Measurements from ENCODE around the gene SIVA1. TPM values are rescaled to one million over a fixed set of nuclear protein-coding genes. Genes with fewer than 3 reads are reported as not detected.
A peak's percentile ranks its signal among the peaks of the same experiment; 100 is the strongest.

SIVA1 gene
- total RNA-seq, 2 donors from 2014 or later, result 218 to 320 TPM

DNA sequence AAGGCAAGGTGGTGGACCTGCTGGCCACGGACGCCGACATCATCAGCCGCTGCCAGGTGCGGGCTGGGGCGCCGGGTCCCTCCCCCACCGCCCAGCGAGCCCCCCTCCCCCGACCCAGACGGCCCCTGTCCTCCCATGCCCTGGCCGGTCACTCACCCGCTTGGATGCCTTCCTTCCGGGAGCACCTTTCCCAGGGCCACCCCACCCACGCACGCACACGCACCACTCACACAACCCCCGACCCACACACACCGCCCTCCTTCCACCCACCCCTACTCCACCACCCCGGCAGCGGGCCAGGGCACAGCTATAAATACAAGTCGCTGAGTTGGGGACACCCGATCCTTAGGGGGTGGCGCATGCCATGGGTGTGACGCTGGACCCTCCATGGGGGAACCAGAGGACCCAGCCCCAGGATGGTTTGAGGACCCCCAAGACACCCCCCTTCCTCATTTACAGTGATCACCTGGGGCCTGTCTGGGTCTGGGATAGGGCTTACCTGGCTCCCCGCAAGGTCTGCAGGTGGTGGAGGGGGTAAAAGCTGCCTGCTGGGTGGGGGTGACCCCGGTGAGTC is 28.5 kb upstream of the SIVA1 start:
- TF ChIP-seq, protein P1, sequence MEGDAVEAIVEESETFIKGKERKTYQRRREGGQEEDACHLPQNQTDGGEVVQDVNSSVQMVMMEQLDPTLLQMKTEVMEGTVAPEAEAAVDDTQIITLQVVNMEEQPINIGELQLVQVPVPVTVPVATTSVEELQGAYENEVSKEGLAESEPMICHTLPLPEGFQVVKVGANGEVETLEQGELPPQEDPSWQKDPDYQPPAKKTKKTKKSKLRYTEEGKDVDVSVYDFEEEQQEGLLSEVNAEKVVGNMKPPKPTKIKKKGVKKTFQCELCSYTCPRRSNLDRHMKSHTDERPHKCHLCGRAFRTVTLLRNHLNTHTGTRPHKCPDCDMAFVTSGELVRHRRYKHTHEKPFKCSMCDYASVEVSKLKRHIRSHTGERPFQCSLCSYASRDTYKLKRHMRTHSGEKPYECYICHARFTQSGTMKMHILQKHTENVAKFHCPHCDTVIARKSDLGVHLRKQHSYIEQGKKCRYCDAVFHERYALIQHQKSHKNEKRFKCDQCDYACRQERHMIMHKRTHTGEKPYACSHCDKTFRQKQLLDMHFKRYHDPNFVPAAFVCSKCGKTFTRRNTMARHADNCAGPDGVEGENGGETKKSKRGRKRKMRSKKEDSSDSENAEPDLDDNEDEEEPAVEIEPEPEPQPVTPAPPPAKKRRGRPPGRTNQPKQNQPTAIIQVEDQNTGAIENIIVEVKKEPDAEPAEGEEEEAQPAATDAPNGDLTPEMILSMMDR (IDR thresholded peaks at IDR 0.05), result no peak
- Histone ChIP-seq H3K27ac (peak overlapping the region; percentile 84 to 87), H3K4me1 (ENCODE audit: control insufficient read depth in 1 of 2, low read depth in 2 of 2) (peaks cover 41 to 54% of the 10 kb centered on the region in 2 donors), H3K4me3 (peak overlapping the region; percentile 90), H3K36me3 (peaks cover 2% of the 10 kb centered on the region), H3K27me3 (replicated peaks; ENCODE audit: insufficient read depth) (no peaks in the 10 kb centered on the region), H3K9me3 (no peaks in the 10 kb centered on the region)
- ATAC-seq (ENCODE audit: insufficient number of reproducible peaks, low FRiP score, low read depth) (peak; percentile 10), DNase-seq (ENCODE audit: low spot score) (peak; percentile 41)

DNA sequence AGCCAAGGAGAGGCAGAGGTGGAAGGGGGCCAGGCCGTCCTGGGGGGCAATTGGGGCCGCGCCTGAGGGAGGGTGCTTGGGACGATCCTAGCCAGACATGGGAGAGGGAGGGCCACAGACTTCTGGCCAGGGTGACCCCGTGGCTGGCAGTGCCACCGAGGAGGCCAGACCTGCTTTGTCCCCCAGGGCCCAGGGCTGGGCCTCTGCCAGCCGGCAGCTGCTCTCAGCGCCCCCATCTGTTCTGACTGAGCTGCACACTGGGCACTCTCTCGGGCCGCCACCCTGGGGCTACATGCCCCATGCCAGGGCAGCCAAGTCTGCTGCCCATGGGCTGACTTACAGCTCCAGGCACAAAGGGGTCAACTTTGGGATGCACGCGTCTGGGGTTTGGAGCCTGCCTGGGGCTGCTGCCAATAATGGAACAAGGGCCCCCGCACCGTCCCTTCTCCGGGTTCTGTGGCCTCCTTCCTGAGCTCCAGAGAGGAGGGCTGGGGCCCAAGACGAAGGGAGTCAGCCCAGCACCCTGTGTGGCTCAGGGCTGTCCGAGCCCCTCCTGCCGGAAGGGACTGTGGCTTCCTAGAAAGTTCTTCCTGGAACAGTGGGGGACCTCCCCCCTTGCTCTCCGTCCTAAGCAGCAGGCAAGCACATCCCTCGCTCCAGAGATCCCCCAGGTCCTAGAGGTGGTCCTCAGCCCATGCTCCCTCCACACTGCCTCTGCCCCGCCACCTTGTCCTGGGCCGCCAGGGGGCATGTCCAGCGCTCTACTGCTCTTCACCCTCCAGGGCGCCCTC is 27.8 kb upstream of the SIVA1 start:
- TF ChIP-seq, protein P1 (IDR thresholded peaks at IDR 0.05), result peak; percentile 41
- H3K27me3 ChIP-seq (replicated peaks; ENCODE audit: insufficient read depth), result no peaks in the 10 kb centered on the region
- ATAC-seq (ENCODE audit: insufficient number of reproducible peaks, low FRiP score, low read depth), result peak; percentile 3
- peak overlapping the region; percentile 84 to 87 for H3K27ac ChIP-seq
- H3K36me3 ChIP-seq, result no peaks in the 10 kb centered on the region
- H3K4me1 ChIP-seq (ENCODE audit: control insufficient read depth in 1 of 2, low read depth in 2 of 2), result peaks cover 41 to 58% of the 10 kb centered on the region in 2 donors
- peak overlapping the region; percentile 90 for H3K4me3 ChIP-seq
- no peak for DNase-seq (ENCODE audit: low spot score)
- H3K9me3 ChIP-seq, result no peaks in the 10 kb centered on the region

DNA sequence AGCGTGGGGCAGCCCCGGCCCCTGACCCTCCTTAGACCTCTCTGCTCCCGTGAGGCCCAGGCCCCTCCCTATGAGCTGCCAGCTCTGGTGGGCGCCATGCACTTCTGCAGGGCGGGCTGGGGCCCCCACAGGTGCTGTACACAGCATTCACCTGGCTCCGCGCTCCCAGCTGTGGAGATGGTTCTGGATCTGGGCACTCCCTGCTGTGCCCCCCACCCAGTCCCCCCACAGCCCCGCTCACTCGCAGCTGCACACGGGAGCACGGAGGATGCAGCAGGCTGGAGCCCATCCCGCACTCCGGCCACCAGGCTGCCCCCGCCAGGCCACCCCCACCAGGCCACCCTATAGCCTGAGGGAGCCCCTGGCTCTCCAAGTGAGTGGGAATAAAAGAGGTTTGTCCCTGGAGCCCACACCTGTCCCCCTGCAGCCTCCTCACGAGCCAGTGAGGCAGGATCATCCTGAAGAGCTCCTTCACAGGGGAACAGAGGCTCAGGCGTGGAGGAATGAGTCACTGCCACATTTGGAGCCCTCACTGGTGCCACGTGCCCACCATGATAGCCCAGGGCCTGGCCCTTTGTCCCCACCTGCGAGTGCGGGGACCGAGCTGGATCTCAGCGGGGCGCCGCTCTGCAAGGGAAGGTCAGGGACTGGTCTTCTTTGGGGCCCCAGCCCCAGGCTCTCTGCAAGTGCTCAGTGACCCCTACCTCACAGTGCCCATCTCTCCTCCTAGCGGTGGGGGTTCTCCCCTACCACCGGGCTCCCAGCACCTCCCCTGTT is 27.0 kb upstream of the SIVA1 start:
- Histone ChIP-seq H3K9me3 (no peaks in the 10 kb centered on the region), H3K4me1 (ENCODE audit: control insufficient read depth in 1 of 2, low read depth in 2 of 2) (peaks cover 41 to 63% of the 10 kb centered on the region in 2 donors), H3K36me3 (no peaks in the 10 kb centered on the region), H3K27me3 (replicated peaks; ENCODE audit: insufficient read depth) (no peaks in the 10 kb centered on the region), H3K27ac (peak overlapping the region; percentile 84 to 87), H3K4me3 (peak overlapping the region; percentile 90)
- DNase-seq (ENCODE audit: low spot score) (no peak), ATAC-seq (ENCODE audit: insufficient number of reproducible peaks, low FRiP score, low read depth) (no peak)
- TF ChIP-seq, protein P1 (IDR thresholded peaks at IDR 0.05), result no peak

DNA sequence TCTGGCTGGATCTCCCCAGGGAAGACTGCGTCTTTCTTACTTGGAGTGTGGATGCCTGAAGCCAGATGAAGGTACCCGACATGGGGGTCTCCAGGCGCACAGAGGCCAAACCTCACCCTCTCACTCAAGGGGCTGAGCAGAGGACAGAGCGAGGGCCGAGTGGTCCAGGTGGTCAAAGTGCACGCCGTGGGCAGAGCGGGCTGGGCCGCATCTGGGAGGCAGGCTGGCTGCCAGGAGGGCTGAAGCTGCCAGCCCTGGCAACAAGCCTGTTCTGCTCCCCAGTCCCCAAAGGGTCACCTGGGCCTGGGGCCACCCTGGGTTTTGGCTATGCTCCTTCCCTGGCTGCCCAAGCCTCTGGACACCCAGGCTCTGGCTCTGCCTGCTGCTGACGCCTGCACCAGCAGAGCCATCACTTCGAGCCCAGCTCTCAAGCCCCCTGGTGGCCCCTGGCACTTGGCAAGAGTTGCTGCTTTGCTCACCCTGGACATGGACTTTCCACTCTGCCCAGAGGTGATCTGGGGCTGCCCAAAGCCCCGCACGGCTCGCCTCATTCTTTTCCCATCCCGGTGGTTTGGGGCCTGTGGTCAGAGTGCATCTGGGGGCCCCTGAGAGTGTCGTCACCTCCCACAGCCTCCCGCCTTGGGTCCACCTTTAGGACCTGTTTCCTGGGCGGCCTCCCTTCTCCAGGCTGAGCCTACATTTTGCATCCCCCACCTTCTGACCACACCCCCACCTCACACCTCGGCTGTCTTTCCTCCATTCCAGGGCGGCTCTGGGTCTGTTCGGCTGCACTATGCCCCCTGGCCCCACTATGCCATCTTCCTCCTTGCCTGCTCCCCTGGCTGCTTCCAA is 26.1 kb upstream of the SIVA1 start:
- Histone ChIP-seq H3K9me3 (no peaks in the 10 kb centered on the region), H3K36me3 (no peaks in the 10 kb centered on the region), H3K4me1 (ENCODE audit: control insufficient read depth in 1 of 2, low read depth in 2 of 2) (peaks cover 37 to 64% of the 10 kb centered on the region in 2 donors), H3K27me3 (replicated peaks; ENCODE audit: insufficient read depth) (no peaks in the 10 kb centered on the region), H3K27ac (peak overlapping the region; percentile 84 to 87), H3K4me3 (no peak overlapping the region)
- DNase-seq (ENCODE audit: low spot score), result no peak
- ATAC-seq (ENCODE audit: insufficient number of reproducible peaks, low FRiP score, low read depth), result no peak
- TF ChIP-seq, protein P1 (IDR thresholded peaks at IDR 0.05), result no peak
